Measurements from ENCODE around the gene THSD7A.

THSD7A gene

GRCh38 chr7:11336432-11336831 lies 495.6 kb downstream of the THSD7A start:
- no peak for DNase-seq (ENCODE audit: low spot score)

GRCh38 chr7:11335947-11336346 lies 496.1 kb downstream of the THSD7A start:
- DNase-seq (ENCODE audit: low spot score), result no peak

GRCh38 chr7:11332865-11333228 lies 499.2 kb downstream of the THSD7A start:
- no peak for DNase-seq (ENCODE audit: low spot score)

GRCh38 chr7:11332186-11332864 lies 499.7 kb downstream of the THSD7A start:
- no peak for DNase-seq (ENCODE audit: low spot score)

GRCh38 chr7:11331128-11332102 lies 500.6 kb downstream of the THSD7A start:
- no peak for DNase-seq (ENCODE audit: low spot score)

GRCh38 chr7:11330717-11331116 lies 501.3 kb downstream of the THSD7A start:
- no peak for DNase-seq (ENCODE audit: low spot score)

GRCh38 chr7:11330208-11330607 lies 501.8 kb downstream of the THSD7A start:
- no peak for DNase-seq (ENCODE audit: low spot score)

GRCh38 chr7:11329626-11330025 lies 502.4 kb downstream of the THSD7A start:
- no peak for DNase-seq (ENCODE audit: low spot score)

- DNase-seq (ENCODE audit: low spot score), result no peak
These were observed 503.7 kb downstream of the THSD7A start for GRCh38 chr7:11328309-11328708.

- no peak for DNase-seq (ENCODE audit: low spot score)
These were observed 504.4 kb downstream of the THSD7A start for GRCh38 chr7:11327633-11328032.
